ENCODE results near the gene PRELID2. TPM values are rescaled to one million over a fixed set of nuclear protein-coding genes. Genes with fewer than 3 reads are reported as not detected.
"Not testable (repeated sequence)": the region's sequence is repeated elsewhere in the genome, so short reads cannot be mapped to it uniquely, and the experiment has no call there.

PRELID2 gene
- total RNA-seq, 2 donors from 2014 or later: 10.7 to 27.9 TPM

GRCh38 chr5:145867806-145868205, 32.7 kb upstream of the PRELID2 start:
- no peak for TF ChIP-seq CTCF (IDR thresholded peaks at IDR 0.05)

GRCh38 chr5:145864432-145864831, 29.3 kb upstream of the PRELID2 start:
- ATAC-seq (ENCODE audit: insufficient number of reproducible peaks, low FRiP score, low read depth); H3K4me3 ChIP-seq; H3K27me3 ChIP-seq (replicated peaks; ENCODE audit: insufficient read depth); H3K4me1 ChIP-seq (ENCODE audit: control insufficient read depth in 1 of 2, low read depth in 2 of 2); H3K27ac ChIP-seq; H3K9me3 ChIP-seq; DNase-seq (ENCODE audit: low spot score); H3K36me3 ChIP-seq: not testable (repeated sequence)

More at GRCh38 chr5:145867806-145868205, 32.7 kb upstream of the PRELID2 start:
- no peak overlapping the region for H3K27ac ChIP-seq
- no peak for ATAC-seq (ENCODE audit: insufficient number of reproducible peaks, low FRiP score, low read depth)
- no peak overlapping the region for H3K4me3 ChIP-seq
- no peaks in the 10 kb centered on the region for H3K36me3 ChIP-seq
- no peaks in the 10 kb centered on the region for H3K9me3 ChIP-seq
- H3K27me3 ChIP-seq (replicated peaks; ENCODE audit: insufficient read depth): no peaks in the 10 kb centered on the region
- DNase-seq (ENCODE audit: low spot score): no peak
- H3K4me1 ChIP-seq (ENCODE audit: control insufficient read depth in 1 of 2, low read depth in 2 of 2): no peaks in the 10 kb centered on the region

- Histone ChIP-seq H3K27ac (no peak overlapping the region), H3K4me1 (ENCODE audit: control insufficient read depth in 1 of 2, low read depth in 2 of 2) (no peaks in the 10 kb centered on the region), H3K9me3 (no peaks in the 10 kb centered on the region), H3K36me3 (no peaks in the 10 kb centered on the region), H3K4me3 (no peak overlapping the region), H3K27me3 (replicated peaks; ENCODE audit: insufficient read depth) (no peaks in the 10 kb centered on the region)
- DNase-seq (ENCODE audit: low spot score): no peak
- no peak for ATAC-seq (ENCODE audit: insufficient number of reproducible peaks, low FRiP score, low read depth)
- TF ChIP-seq CTCF (IDR thresholded peaks at IDR 0.05): no peak
Observed at GRCh38 chr5:145863003-145863402, 27.9 kb upstream of the PRELID2 start.

- TF ChIP-seq CTCF (IDR thresholded peaks at IDR 0.05): no peak
- DNase-seq (ENCODE audit: low spot score): no peak
- Histone ChIP-seq H3K9me3 (no peaks in the 10 kb centered on the region), H3K36me3 (no peaks in the 10 kb centered on the region), H3K4me3 (no peak overlapping the region), H3K4me1 (ENCODE audit: control insufficient read depth in 1 of 2, low read depth in 2 of 2) (peaks cover 3 to 7% of the 10 kb centered on the region in 2 donors), H3K27me3 (replicated peaks; ENCODE audit: insufficient read depth) (no peaks in the 10 kb centered on the region), H3K27ac (no peak overlapping the region)
- no peak for ATAC-seq (ENCODE audit: insufficient number of reproducible peaks, low FRiP score, low read depth)
Observed at GRCh38 chr5:145859897-145860296, 24.8 kb upstream of the PRELID2 start.

GRCh38 chr5:145859453-145859852, 24.3 kb upstream of the PRELID2 start:
- H3K4me1 ChIP-seq (ENCODE audit: control insufficient read depth in 1 of 2, low read depth in 2 of 2): peaks cover 3 to 7% of the 10 kb centered on the region in 2 donors
- no peaks in the 10 kb centered on the region for H3K27me3 ChIP-seq (replicated peaks; ENCODE audit: insufficient read depth)
- DNase-seq (ENCODE audit: low spot score) (no peak), ATAC-seq (ENCODE audit: insufficient number of reproducible peaks, low FRiP score, low read depth) (no peak)
- H3K27ac ChIP-seq: no peak overlapping the region
- no peaks in the 10 kb centered on the region for H3K9me3 ChIP-seq
- H3K36me3 ChIP-seq: no peaks in the 10 kb centered on the region
- TF ChIP-seq CTCF (IDR thresholded peaks at IDR 0.05): no peak
- H3K4me3 ChIP-seq: no peak overlapping the region

- Histone ChIP-seq H3K27ac (no peak overlapping the region), H3K4me3 (no peak overlapping the region), H3K9me3 (no peaks in the 10 kb centered on the region), H3K4me1 (ENCODE audit: control insufficient read depth in 1 of 2, low read depth in 2 of 2) (peaks cover 3 to 7% of the 10 kb centered on the region in 2 donors), H3K36me3 (no peaks in the 10 kb centered on the region), H3K27me3 (replicated peaks; ENCODE audit: insufficient read depth) (no peaks in the 10 kb centered on the region)
- no peak for TF ChIP-seq CTCF (IDR thresholded peaks at IDR 0.05)
- DNase-seq (ENCODE audit: low spot score) (no peak), ATAC-seq (ENCODE audit: insufficient number of reproducible peaks, low FRiP score, low read depth) (no peak)
Observed at GRCh38 chr5:145858959-145859358, 23.8 kb upstream of the PRELID2 start.

Measured in thoracic aorta (tissue), 2 donors.